ENCODE results near the gene AP1B1.

AP1B1 gene

GRCh38 chr22:29291215-29291614 is 97.2 kb downstream of the AP1B1 start:
- DNase-seq = peak; percentile 44

DNA sequence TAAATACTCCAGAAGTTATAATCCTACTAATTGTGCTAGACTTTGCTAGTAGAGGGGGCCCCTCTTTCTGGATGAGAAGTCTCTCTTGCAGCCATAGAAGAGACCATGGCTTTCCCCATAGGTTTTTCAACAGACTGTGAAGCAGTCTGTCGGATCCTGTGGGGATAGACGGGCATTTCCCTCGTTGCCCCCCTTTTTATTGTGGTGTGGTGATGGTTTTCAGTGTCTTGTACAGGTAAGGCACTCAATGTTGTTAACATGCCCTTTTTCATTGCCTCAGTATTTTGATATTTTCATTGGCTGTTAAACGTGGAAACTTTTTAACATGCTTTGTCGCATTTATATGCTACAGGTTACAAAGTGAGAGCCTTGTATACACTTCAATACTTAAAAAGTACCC is 98.3 kb downstream of the AP1B1 start:
- DNase-seq = no peak

GRCh38 chr22:29288837-29289236 is 99.5 kb downstream of the AP1B1 start:
- DNase-seq = no peak

GRCh38 chr22:29284196-29284595 is 104.2 kb downstream of the AP1B1 start:
- DNase-seq = no peak

GRCh38 chr22:29277927-29278326 is 110.4 kb downstream of the AP1B1 start:
- no peak for DNase-seq

All from islet precursor cell (in vitro differentiated cells).